GM21576 (cell line): ENCODE results near the gene TASOR.
A peak's percentile ranks its signal among the peaks of the same experiment; 100 is the strongest.
"Not testable (repeated sequence)": the region's sequence is repeated elsewhere in the genome, so short reads cannot be mapped to it uniquely, and the experiment has no call there.

Experiments
- ATAC-seq: cut with Tn5 transposase; IDR thresholded peaks from one replicate; pipeline ENCODE4 v1.9.1; 2021; ENCODE audit warnings: mild to moderate bottlenecking, moderate library complexity; ENCODE audit not compliant: unreplicated experiment

The TASOR gene, protein sequence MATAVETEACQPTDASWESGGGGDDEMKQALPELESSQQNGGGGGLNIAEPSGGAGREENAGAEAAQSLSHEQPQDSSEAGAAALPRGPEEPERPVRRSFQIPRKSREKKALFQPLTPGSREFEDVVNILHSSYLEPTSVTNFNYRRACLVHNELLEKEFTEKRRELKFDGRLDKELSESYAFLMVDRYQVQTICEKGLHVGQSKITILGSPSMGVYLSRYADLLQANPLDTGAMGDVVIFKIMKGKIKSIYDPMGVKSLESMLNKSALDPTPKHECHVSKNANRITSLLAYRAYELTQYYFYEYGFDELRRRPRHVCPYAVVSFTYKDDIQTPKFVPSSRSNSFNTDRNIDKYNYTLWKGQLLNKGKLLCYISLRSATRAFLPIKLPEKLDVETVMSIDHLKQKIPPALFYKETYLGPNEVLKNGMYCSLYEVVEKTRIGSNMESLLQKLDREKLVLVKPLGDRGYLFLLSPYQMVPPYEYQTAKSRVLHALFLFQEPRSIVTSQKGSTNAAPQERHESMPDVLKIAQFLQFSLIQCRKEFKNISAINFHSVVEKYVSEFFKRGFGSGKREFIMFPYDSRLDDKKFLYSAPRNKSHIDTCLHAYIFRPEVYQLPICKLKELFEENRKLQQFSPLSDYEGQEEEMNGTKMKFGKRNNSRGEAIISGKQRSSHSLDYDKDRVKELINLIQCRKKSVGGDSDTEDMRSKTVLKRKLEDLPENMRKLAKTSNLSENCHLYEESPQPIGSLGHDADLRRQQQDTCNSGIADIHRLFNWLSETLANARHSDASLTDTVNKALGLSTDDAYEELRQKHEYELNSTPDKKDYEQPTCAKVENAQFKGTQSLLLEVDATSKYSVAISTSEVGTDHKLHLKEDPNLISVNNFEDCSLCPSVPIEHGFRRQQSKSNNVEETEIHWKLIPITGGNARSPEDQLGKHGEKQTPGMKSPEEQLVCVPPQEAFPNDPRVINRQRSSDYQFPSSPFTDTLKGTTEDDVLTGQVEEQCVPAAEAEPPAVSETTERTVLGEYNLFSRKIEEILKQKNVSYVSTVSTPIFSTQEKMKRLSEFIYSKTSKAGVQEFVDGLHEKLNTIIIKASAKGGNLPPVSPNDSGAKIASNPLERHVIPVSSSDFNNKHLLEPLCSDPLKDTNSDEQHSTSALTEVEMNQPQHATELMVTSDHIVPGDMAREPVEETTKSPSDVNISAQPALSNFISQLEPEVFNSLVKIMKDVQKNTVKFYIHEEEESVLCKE (N-terminal part only)

GRCh38 chr3:56683122-56683817 lies at the start of gene TASOR:
TASOR (minus strand) TSS chr3:56683265; CDS start chr3:56683006, 259 bp downstream.
- peak; percentile 79 for ATAC-seq

DNA sequence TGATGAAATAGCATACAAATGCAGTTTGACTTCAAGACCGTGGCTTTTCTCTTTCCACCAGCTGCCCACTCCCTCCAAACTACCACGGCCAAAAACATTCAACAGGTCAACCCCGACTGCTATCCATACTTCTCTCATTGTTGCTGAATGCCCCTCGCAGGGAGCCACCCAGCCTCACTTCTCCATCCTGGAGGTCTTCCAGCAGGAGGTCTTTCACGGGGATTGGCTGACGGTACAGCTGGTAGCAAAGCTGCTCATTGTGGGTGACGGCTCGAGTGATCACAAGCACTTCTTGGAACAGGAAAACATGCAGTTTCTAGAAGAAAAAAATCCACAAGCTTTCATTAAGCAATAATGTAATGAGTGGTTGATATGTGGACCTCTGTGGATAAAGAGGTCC lies 49.0 kb upstream of the TASOR start:
- no peak for ATAC-seq

- peak; percentile 98 for ATAC-seq
Measured at GRCh38 chr3:56725175-56725574, 42.1 kb upstream of the TASOR start.

DNA sequence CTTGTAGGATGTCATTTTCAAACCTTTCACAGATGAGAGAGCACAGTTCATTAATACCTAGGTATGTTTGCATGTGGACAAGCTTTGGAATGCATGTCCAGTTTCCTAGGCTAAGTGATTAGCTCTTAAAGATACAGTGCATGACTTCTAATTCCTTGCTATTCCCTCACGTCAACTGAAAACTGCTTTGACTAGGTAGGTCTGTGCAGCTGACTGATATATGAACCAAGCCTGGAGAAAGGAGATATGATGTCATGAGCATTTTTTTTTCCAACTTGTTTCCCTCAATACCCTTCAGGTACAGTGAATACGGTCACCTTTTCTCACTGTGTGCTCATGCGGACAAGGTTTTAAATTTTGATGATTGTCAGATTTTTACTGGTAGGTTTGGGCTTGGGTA lies 41.6 kb upstream of the TASOR start:
- ATAC-seq = no peak

GRCh38 chr3:56720849-56721248 lies 37.8 kb upstream of the TASOR start:
- no peak for ATAC-seq

- ATAC-seq = not testable (repeated sequence)
Measured at GRCh38 chr3:56718809-56719208, 35.7 kb upstream of the TASOR start.

- no peak for ATAC-seq
Measured at GRCh38 chr3:56711344-56711743, 28.3 kb upstream of the TASOR start.

GRCh38 chr3:56707412-56707811 lies 24.3 kb upstream of the TASOR start:
- ATAC-seq = not testable (repeated sequence)

DNA sequence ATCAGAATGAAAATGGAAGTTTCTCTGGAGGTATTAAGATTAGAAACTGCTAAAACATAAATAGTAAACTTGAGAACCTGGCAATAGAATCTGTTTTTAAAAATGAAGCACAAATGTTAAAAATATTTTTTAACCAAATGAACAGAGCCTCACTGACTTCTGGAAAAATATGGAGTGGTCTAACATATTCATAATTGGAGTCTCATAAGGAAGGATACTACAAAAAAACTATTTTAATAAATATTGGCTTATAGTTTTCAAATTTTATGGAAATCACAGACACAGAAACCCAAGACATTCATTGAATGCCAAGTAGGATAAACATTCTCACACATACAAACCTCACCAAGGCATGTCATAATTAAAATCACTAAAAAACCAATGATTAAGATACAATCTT lies 23.6 kb upstream of the TASOR start:
- no peak for ATAC-seq

GRCh38 chr3:56704706-56705105 lies 21.6 kb upstream of the TASOR start:
- ATAC-seq = no peak

GRCh38 chr3:56702490-56703315 lies 19.6 kb upstream of the TASOR start:
- ATAC-seq = no peak

DNA sequence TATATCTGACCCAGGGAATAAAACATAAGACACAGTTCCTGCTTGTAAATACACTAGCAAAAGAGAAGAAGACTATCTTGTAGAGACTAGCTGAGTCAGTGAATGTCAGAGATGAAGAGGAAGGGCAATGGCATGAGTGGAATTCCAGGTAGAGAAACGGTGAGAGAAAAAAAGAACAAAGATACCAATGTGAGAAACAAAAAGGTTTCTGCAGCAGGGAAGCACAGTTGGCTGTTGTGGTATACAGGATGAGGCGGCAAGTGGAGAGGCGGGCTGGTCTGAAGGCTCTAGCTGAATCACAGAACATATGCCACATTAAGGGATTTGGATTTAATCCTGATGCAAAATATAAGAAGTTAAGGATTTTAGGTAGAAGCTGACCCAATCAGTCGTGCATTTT lies 17.1 kb upstream of the TASOR start:
- no peak for ATAC-seq

- ATAC-seq = no peak
Measured at GRCh38 chr3:56694867-56695683, 12.0 kb upstream of the TASOR start.

GRCh38 chr3:56693750-56694149 lies 10.7 kb upstream of the TASOR start:
- ATAC-seq = no peak

- peak; percentile 68 for ATAC-seq
Measured at GRCh38 chr3:56692520-56693433, 9.7 kb upstream of the TASOR start.

- not testable (repeated sequence) for ATAC-seq
Measured at GRCh38 chr3:56692001-56692365, 8.9 kb upstream of the TASOR start.

GRCh38 chr3:56691165-56692000 lies 8.3 kb upstream of the TASOR start:
- no peak for ATAC-seq
